AG04450 (cell line): ENCODE results near the gene XRCC5. TPM values are rescaled to one million over a fixed set of nuclear protein-coding genes. Genes with fewer than 3 reads are reported as not detected.

Experiments
- CTCF ChIA-PET: fragments of 300-600, 350-600 bp; formaldehyde crosslinking; extraction: SDS; loops from one replicate; lab custom pipeline; 2022; ENCODE audit warnings: antibody characterized with exemption, inconsistent platforms; lab: Charles Lee
- POLR2A ChIA-PET: fragments of 350-600 bp; formaldehyde crosslinking; extraction: SDS; loops from one replicate; lab custom pipeline; 2021; ENCODE audit warnings: antibody characterized with exemption, inconsistent platforms; lab: Yijun Ruan, JAX
- DNase-seq: peaks from one replicate; pipeline ENCODE4 v3.0.0-alpha.2; 2011; ENCODE audit warnings: low read depth, low spot score
- H3K27ac ChIP-seq: one replicate; pipeline ENCODE4 v1.5.1; 2012; ENCODE audit warnings: low read depth, low read length, control low read depth
- H3K27me3 ChIP-seq: one replicate; pipeline ENCODE4 v1.6.0; 2012; ENCODE audit warnings: low read length; ENCODE audit not compliant: control insufficient read depth, insufficient read depth
- H3K4me3 ChIP-seq: 2 replicates; pipeline ENCODE4 v1.5.1; 2011; ENCODE audit warnings: mild to moderate bottlenecking, low read depth, low read length, control low read depth
- H3K9me3 ChIP-seq: 2 replicates; pipeline ENCODE4 v1.5.1; 2012; ENCODE audit warnings: low read length; ENCODE audit not compliant: control insufficient read depth, insufficient read depth
- CTCF ChIP-seq: IDR thresholded peaks from 2 replicates; pipeline ENCODE4 v1.5.1; 2011; ENCODE audit warnings: low read depth, low read length, control low read depth, inconsistent platforms
- polyA plus RNA-seq: library from polyadenylated mRNA; depleted of rRNA; stranded (reverse); fragments of >200 nt; gene quantifications from 2 replicates; pipeline ENCODE4 v1.2.3, GENCODE V29; 2011

Gene XRCC5
- polyA plus RNA-seq, 1 experiment: 471 TPM

- no peak for TF ChIP-seq CTCF
- CTCF ChIA-PET: interaction anchor here (0.6 to 0.7 kb wide), 2 partner anchors 10 to 1114 kb away, joined by 3 read pairs; no protein-coding TSS in a partner anchor
- POLR2A ChIA-PET: interaction anchor here (0.7 kb wide), 1 partner anchor 185 kb away, joined by 3 read pairs; no protein-coding TSS in a partner anchor
Observed at GRCh38 chr2:216117561-216118340, 8.6 kb downstream of the XRCC5 start.

GRCh38 chr2:216118474-216118873 is 9.3 kb downstream of the XRCC5 start:
- Histone ChIP-seq H3K4me3 (no peak overlapping the region), H3K9me3 (no peaks in the 10 kb centered on the region), H3K27me3 (no peaks in the 10 kb centered on the region), H3K27ac (no peak overlapping the region)
- no peak for TF ChIP-seq CTCF
- ChIA-PET CTCF (interaction anchor here (0.6 to 0.7 kb wide), 2 partner anchors 10 to 1114 kb away, joined by 3 read pairs; no protein-coding TSS in a partner anchor), POLR2A (no interaction called here)
- DNase-seq: no peak

More at GRCh38 chr2:216117561-216118340, 8.6 kb downstream of the XRCC5 start:
- no peaks in the 10 kb centered on the region for H3K27me3 ChIP-seq
- H3K27ac ChIP-seq: no peak overlapping the region
- H3K9me3 ChIP-seq: no peaks in the 10 kb centered on the region
- peak; percentile 11 for DNase-seq
- H3K4me3 ChIP-seq: no peak overlapping the region

GRCh38 chr2:216119146-216119545 is 10.0 kb downstream of the XRCC5 start:
- Histone ChIP-seq H3K27ac (no peak overlapping the region), H3K9me3 (no peaks in the 10 kb centered on the region), H3K4me3 (no peak overlapping the region), H3K27me3 (no peaks in the 10 kb centered on the region)
- CTCF ChIA-PET: no interaction called here
- no peak for TF ChIP-seq CTCF
- POLR2A ChIA-PET: interaction anchor here (0.7 kb wide), 1 partner anchor 76 kb away, joined by 5 read pairs; no protein-coding TSS in a partner anchor
- DNase-seq: no peak

GRCh38 chr2:216119986-216120385 is 10.8 kb downstream of the XRCC5 start:
- ChIA-PET CTCF (interaction anchor here (1.0 kb wide), 1 partner anchor 10 kb away, joined by 5 read pairs; no protein-coding TSS in a partner anchor), POLR2A (no interaction called here)

More at GRCh38 chr2:216119986-216120385, 10.8 kb downstream of the XRCC5 start:
- Histone ChIP-seq H3K9me3 (no peaks in the 10 kb centered on the region), H3K27me3 (no peaks in the 10 kb centered on the region), H3K27ac (no peak overlapping the region), H3K4me3 (no peak overlapping the region)
- no peak for DNase-seq
- TF ChIP-seq CTCF: no peak
